ENCODE measurements around the gene PCYOX1L. TPM values are rescaled to one million over a fixed set of nuclear protein-coding genes. Genes with fewer than 3 reads are reported as not detected.

PCYOX1L gene
- total RNA-seq, 4 donors from 2014 or later, result 2.6 to 6.1 (median 3.1) TPM

GRCh38 chr5:149410721-149411432 is 53.0 kb downstream of the PCYOX1L start:
- no peak for TF ChIP-seq CTCF (IDR thresholded peaks at IDR 0.05; ENCODE audit: low read depth)

- no peak for TF ChIP-seq CTCF (IDR thresholded peaks at IDR 0.05; ENCODE audit: low read depth)
Observed at GRCh38 chr5:149411738-149412519, 54.1 kb downstream of the PCYOX1L start.

- TF ChIP-seq CTCF (IDR thresholded peaks at IDR 0.05; ENCODE audit: low read depth), result no peak
Observed at GRCh38 chr5:149412783-149413476, 55.1 kb downstream of the PCYOX1L start.

- TF ChIP-seq CTCF (IDR thresholded peaks at IDR 0.05; ENCODE audit: low read depth), result no peak
Observed at GRCh38 chr5:149413477-149414210, 55.8 kb downstream of the PCYOX1L start.

- TF ChIP-seq CTCF (IDR thresholded peaks at IDR 0.05; ENCODE audit: low read depth), result no peak
Observed at GRCh38 chr5:149414405-149415065, 56.7 kb downstream of the PCYOX1L start.

- TF ChIP-seq CTCF (IDR thresholded peaks at IDR 0.05; ENCODE audit: low read depth), result no peak
Observed at GRCh38 chr5:149415066-149415967, 57.5 kb downstream of the PCYOX1L start.
